DND-41 (cell line): Measurements from ENCODE around the gene SOX5.

Source experiments
- EZH2 ChIP-seq: IDR thresholded peaks from 3 replicates; pipeline ENCODE4 v1.6.1; 2012; ENCODE audit warnings: borderline replicate concordance, low read depth, mild to moderate bottlenecking, moderate library complexity, low read length, inconsistent platforms; ENCODE audit not compliant: severe bottlenecking
- TF ChIP-seq, protein P1 (sequence below): IDR thresholded peaks from 2 replicates; pipeline ENCODE4 v1.5.1; 2012; ENCODE audit warnings: borderline replicate concordance, low read length, moderate library complexity, mild to moderate bottlenecking; ENCODE audit not compliant: poor library complexity, severe bottlenecking; ENCODE audit errors: extremely low read depth

DNA sequence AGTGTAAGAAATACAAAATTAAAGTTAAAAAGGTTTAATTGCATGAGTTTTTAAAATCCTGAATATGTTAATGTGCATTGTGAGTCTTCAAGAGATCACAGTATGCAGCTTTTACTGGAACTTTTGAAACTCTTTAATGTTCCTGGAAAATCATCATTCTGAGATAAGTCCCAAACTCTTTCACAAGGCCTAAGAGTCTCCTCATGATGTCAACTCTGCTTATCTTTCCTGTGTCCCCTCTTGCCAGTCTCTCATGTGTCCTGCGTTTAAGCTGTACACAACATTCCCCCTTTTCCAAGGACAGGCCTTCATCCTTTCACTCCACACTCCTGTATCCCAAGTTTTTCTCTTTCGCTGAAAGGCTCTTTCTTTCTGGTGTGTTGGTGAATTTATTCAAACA, 380.1 kb downstream of the SOX5 start:
- TF ChIP-seq, protein P1, sequence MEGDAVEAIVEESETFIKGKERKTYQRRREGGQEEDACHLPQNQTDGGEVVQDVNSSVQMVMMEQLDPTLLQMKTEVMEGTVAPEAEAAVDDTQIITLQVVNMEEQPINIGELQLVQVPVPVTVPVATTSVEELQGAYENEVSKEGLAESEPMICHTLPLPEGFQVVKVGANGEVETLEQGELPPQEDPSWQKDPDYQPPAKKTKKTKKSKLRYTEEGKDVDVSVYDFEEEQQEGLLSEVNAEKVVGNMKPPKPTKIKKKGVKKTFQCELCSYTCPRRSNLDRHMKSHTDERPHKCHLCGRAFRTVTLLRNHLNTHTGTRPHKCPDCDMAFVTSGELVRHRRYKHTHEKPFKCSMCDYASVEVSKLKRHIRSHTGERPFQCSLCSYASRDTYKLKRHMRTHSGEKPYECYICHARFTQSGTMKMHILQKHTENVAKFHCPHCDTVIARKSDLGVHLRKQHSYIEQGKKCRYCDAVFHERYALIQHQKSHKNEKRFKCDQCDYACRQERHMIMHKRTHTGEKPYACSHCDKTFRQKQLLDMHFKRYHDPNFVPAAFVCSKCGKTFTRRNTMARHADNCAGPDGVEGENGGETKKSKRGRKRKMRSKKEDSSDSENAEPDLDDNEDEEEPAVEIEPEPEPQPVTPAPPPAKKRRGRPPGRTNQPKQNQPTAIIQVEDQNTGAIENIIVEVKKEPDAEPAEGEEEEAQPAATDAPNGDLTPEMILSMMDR, result no peak
- TF ChIP-seq EZH2, result no peak
